Stimulated activated CD4-positive, alpha-beta T cell treated with anti-CD3 and anti-CD28 coated beads, Interleukin-1b, Interleukin-23, amount 100 ng/mL, for 24 hours (primary cell): ENCODE measurements around the gene CCL18.
"Not testable (repeated sequence)": the region's sequence is repeated elsewhere in the genome, so short reads cannot be mapped to it uniquely, and the experiment has no call there.

Source experiments
- DNase-seq, 4 experiments: peaks; one replicate each; pipeline ENCODE4 v3.0.0-alpha.2; 2020; ENCODE audit warnings: low read depth in 4 of 4, low spot score in 1 of 4

Gene CCL18

GRCh38 chr17:36063786-36064541 lies at the start of gene CCL18:
Gene CCL18, plus strand, starts transcription at chr17:36064272. Its CDS starts 71 bp downstream, at chr17:36064343.
- DNase-seq = no peak

- no peak for DNase-seq
Measured at GRCh38 chr17:36014946-36015345, 49.1 kb upstream of the CCL18 start.

- DNase-seq = not testable (repeated sequence)
Measured at GRCh38 chr17:36015895-36016294, 48.2 kb upstream of the CCL18 start.

- DNase-seq = no peak
Measured at GRCh38 chr17:36016555-36016954, 47.5 kb upstream of the CCL18 start.

- no peak for DNase-seq
Measured at GRCh38 chr17:36017799-36018198, 46.3 kb upstream of the CCL18 start, which contains the start of gene CCL23. Gene CCL23, minus strand, starts transcription at chr17:36017972. Its CDS starts 75 bp downstream, at chr17:36017897.

- DNase-seq = no peak
Measured at GRCh38 chr17:36019423-36019822, 44.6 kb upstream of the CCL18 start.

GRCh38 chr17:36024106-36024869 lies 39.8 kb upstream of the CCL18 start:
- DNase-seq = no peak

GRCh38 chr17:36027761-36028160 lies 36.3 kb upstream of the CCL18 start:
- no peak for DNase-seq

- no peak for DNase-seq
Measured at GRCh38 chr17:36030956-36031355, 33.1 kb upstream of the CCL18 start.

- no peak for DNase-seq
Measured at GRCh38 chr17:36034127-36034526, 29.9 kb upstream of the CCL18 start.

- no peak for DNase-seq
Measured at GRCh38 chr17:36036235-36036634, 27.8 kb upstream of the CCL18 start.

GRCh38 chr17:36048066-36048465 lies 16.0 kb upstream of the CCL18 start:
- no peak for DNase-seq

GRCh38 chr17:36049643-36050042 lies 14.4 kb upstream of the CCL18 start:
- DNase-seq = no peak

- DNase-seq = no peak
Measured at GRCh38 chr17:36055171-36055570, 8.9 kb upstream of the CCL18 start.

GRCh38 chr17:36055921-36056520 lies 8.1 kb upstream of the CCL18 start:
- no peak for DNase-seq

- no peak for DNase-seq
Measured at GRCh38 chr17:36057911-36058310, 6.2 kb upstream of the CCL18 start.

- DNase-seq = no peak
Measured at GRCh38 chr17:36059406-36059805, 4.7 kb upstream of the CCL18 start.

GRCh38 chr17:36060816-36061215 lies 3.3 kb upstream of the CCL18 start:
- no peak for DNase-seq

- DNase-seq = no peak
Measured at GRCh38 chr17:36066365-36066985, 2.4 kb downstream of the CCL18 start.

- no peak for DNase-seq
Measured at GRCh38 chr17:36068524-36068923, 4.5 kb downstream of the CCL18 start.

- DNase-seq = no peak
Measured at GRCh38 chr17:36069136-36069535, 5.1 kb downstream of the CCL18 start.

GRCh38 chr17:36070427-36070826 lies 6.4 kb downstream of the CCL18 start:
- DNase-seq = no peak
